Upper lobe of left lung (tissue), 6 donors: ENCODE data around the gene NUP93. TPM values are rescaled to one million over a fixed set of nuclear protein-coding genes. Genes with fewer than 3 reads are reported as not detected.
"Not testable (repeated sequence)": the region's sequence is repeated elsewhere in the genome, so short reads cannot be mapped to it uniquely, and the experiment has no call there.

Source experiments
- ATAC-seq, 2 donors: fragments of 200-7000 bp; cut with Tn5 transposase; one replicate each; pipeline ENCODE4 v1.9.1; 2022; ENCODE audit warnings: mild to moderate bottlenecking in 2 of 2, moderate library complexity in 2 of 2; ENCODE audit not compliant: low FRiP score in 2 of 2
- DNase-seq, 2 donors: peaks; one replicate each; pipeline ENCODE4 v3.0.0-alpha.2; 2019 to 2020
- H3K27ac ChIP-seq, 4 donors: fragments of 200-600 bp; sonication (generic); one replicate each; pipeline ENCODE4 v1.5.1; 2016 to 2019
- H3K27me3 ChIP-seq, 4 donors: fragments of 200-600 bp; sonication (generic); one replicate each; pipeline ENCODE4 v1.5.1; 2017 to 2019
- H3K36me3 ChIP-seq, 4 donors: fragments of 200-600 bp; sonication (generic); one replicate each; pipeline ENCODE4 v1.5.1; 2016 to 2019
- H3K4me1 ChIP-seq, 4 donors: fragments of 200-600 bp; sonication (generic); one replicate each; pipeline ENCODE4 v1.5.1; 2018 to 2019
- H3K4me3 ChIP-seq, 4 donors: fragments of 200-600 bp; sonication (generic); one replicate each; pipeline ENCODE4 v1.5.1; 2017 to 2019; ENCODE audit warnings: mild to moderate bottlenecking in 2 of 4, moderate library complexity in 1 of 4
- H3K9me3 ChIP-seq, 4 donors: fragments of 200-600 bp; sonication (generic); one replicate each; pipeline ENCODE4 v1.5.1; 2018 to 2019
- CTCF ChIP-seq, 6 experiments: fragments of 450-650 bp in 4 of 6; fragments of 200-600 bp in 2 of 6; sonication (generic) in 2 of 6; IDR thresholded peaks; one replicate each; pipeline ENCODE4 v1.5.1; 2016 to 2019; ENCODE audit warnings: antibody characterized with exemption in 6 of 6
- EP300 ChIP-seq, 4 donors: sonication (generic); formaldehyde crosslinking; IDR thresholded peaks; one replicate each; pipeline ENCODE4 v1.5.1; 2017; ENCODE audit warnings: antibody characterized with exemption in 4 of 4, control low read depth in 2 of 4
- POLR2A ChIP-seq, 4 donors: fragments of 450-650 bp; IDR thresholded peaks; one replicate each; pipeline ENCODE4 v1.5.1; 2016 to 2017; ENCODE audit warnings: antibody characterized with exemption in 4 of 4, mild to moderate bottlenecking in 2 of 4
- POLR2AphosphoS5 ChIP-seq, 2 donors: sonication (generic); formaldehyde crosslinking; IDR thresholded peaks; one replicate each; pipeline ENCODE4 v1.5.1; 2017; ENCODE audit warnings: antibody characterized with exemption in 2 of 2
- WGBS, 2 donors: methylation state at CpG; one replicate each; pipeline ENCODE4 v1.1.5; 2017 to 2018; 5-methylcytosine and 5-hydroxymethylcytosine counted together
- total RNA-seq, 6 donors: library from RNA; depleted of rRNA in 4 of 6; stranded (reverse); fragments of >200 nt in 4 of 6; gene quantifications; one replicate each; pipeline versions ENCODE4 v1.1.0 to v1.2.1, GENCODE V29; 2016 to 2021
- donor health status: DM: no; HTN: no; CAD: no; lungs with moderate emphysema.
- donor health status: DM: no; HTN: yes; CAD: no; lungs with severe emphysema.

The NUP93 gene
- total RNA-seq, 6 donors from 2014 or later, result 30.9 to 57.3 (median 45.3) TPM

GRCh38 chr16:56738221-56738620, 8.3 kb downstream of the NUP93 start:
- H3K4me3 ChIP-seq, result no peak overlapping the region
- no peak overlapping the region for H3K27ac ChIP-seq
- TF ChIP-seq CTCF (IDR thresholded peaks at IDR 0.05) (no peak), POLR2AphosphoS5 (IDR thresholded peaks at IDR 0.05) (no peak), EP300 (IDR thresholded peaks at IDR 0.05) (no peak), POLR2A (IDR thresholded peaks at IDR 0.05) (no peak)
- no peaks in the 10 kb centered on the region for H3K9me3 ChIP-seq
- H3K4me1 ChIP-seq, result peaks cover 0 to 16% (median 5%) of the 10 kb centered on the region in 4 donors
- WGBS, 2 donors, result 78 to 81% methylated on average over 1 of the region's 1 CpG
- no peak for DNase-seq
- ATAC-seq, result no peak
- no peaks in the 10 kb centered on the region for H3K27me3 ChIP-seq
- H3K36me3 ChIP-seq, result no peaks in the 10 kb centered on the region

GRCh38 chr16:56739378-56739777, 9.4 kb downstream of the NUP93 start:
- H3K4me1 ChIP-seq, result peaks cover 0 to 16% (median 11%) of the 10 kb centered on the region in 4 donors
- H3K4me3 ChIP-seq, H3K36me3 ChIP-seq, ATAC-seq, H3K27ac ChIP-seq, H3K27me3 ChIP-seq, H3K9me3 ChIP-seq: not testable (repeated sequence)
- peak in 1 of 2 donors; percentile 16 for DNase-seq
- no CpG with 5 or more reads among the region's 38 CpGs for WGBS, 2 donors

- ATAC-seq (no peak), DNase-seq (no peak)
- TF ChIP-seq EP300 (IDR thresholded peaks at IDR 0.05) (no peak), CTCF (IDR thresholded peaks at IDR 0.05) (no peak), POLR2A (IDR thresholded peaks at IDR 0.05) (no peak), POLR2AphosphoS5 (IDR thresholded peaks at IDR 0.05) (no peak)
- WGBS, 2 donors, result 45 to 48% methylated on average over 2 of the region's 2 CpGs
- H3K36me3 ChIP-seq, result no peaks in the 10 kb centered on the region
- no peaks in the 10 kb centered on the region for H3K9me3 ChIP-seq
- H3K4me3 ChIP-seq, result no peak overlapping the region
- H3K27me3 ChIP-seq, result no peaks in the 10 kb centered on the region
- H3K27ac ChIP-seq, result no peak overlapping the region
- peaks cover 0 to 16% (median 8%) of the 10 kb centered on the region in 4 donors for H3K4me1 ChIP-seq
These were observed 11.5 kb downstream of the NUP93 start for GRCh38 chr16:56741399-56741798.

- Histone ChIP-seq H3K4me1 (peaks cover 0 to 19% (median 9%) of the 10 kb centered on the region in 4 donors), H3K9me3 (no peaks in the 10 kb centered on the region), H3K27ac (peak overlapping the region in 1 of 4 donors; percentile 29), H3K27me3 (no peaks in the 10 kb centered on the region), H3K4me3 (no peak overlapping the region), H3K36me3 (no peaks in the 10 kb centered on the region)
- 59 to 64% methylated on average over 5 of the region's 5 CpGs for WGBS, 2 donors
- TF ChIP-seq CTCF (IDR thresholded peaks at IDR 0.05) (no peak), EP300 (IDR thresholded peaks at IDR 0.05) (no peak), POLR2A (IDR thresholded peaks at IDR 0.05) (no peak), POLR2AphosphoS5 (IDR thresholded peaks at IDR 0.05) (no peak)
- peak in 1 of 2 donors; percentile 47 for ATAC-seq
- DNase-seq, result no peak
These were observed 12.4 kb downstream of the NUP93 start for GRCh38 chr16:56742030-56742984.

GRCh38 chr16:56743840-56744239, 13.9 kb downstream of the NUP93 start:
- WGBS, 2 donors, result 57 to 67% methylated on average over 4 of the region's 4 CpGs
- no peaks in the 10 kb centered on the region for H3K9me3 ChIP-seq
- ATAC-seq (peak in 1 of 2 donors; percentile 48), DNase-seq (no peak)
- H3K27ac ChIP-seq, result no peak overlapping the region
- no peak overlapping the region for H3K4me3 ChIP-seq
- TF ChIP-seq POLR2A (IDR thresholded peaks at IDR 0.05) (no peak), POLR2AphosphoS5 (IDR thresholded peaks at IDR 0.05) (no peak), EP300 (IDR thresholded peaks at IDR 0.05) (no peak), CTCF (IDR thresholded peaks at IDR 0.05) (no peak)
- peaks cover 10 to 26% (median 19%) of the 10 kb centered on the region in 4 donors for H3K4me1 ChIP-seq
- H3K27me3 ChIP-seq, result no peaks in the 10 kb centered on the region
- peaks cover 0 to 5% (median 1%) of the 10 kb centered on the region in 4 donors for H3K36me3 ChIP-seq
